ENCODE measurements around the gene SGCD. TPM values are rescaled to one million over a fixed set of nuclear protein-coding genes. Genes with fewer than 3 reads are reported as not detected.
A peak's percentile ranks its signal among the peaks of the same experiment; 100 is the strongest.

The SGCD gene
- total RNA-seq, 1 donor from 2014 or later, result 104 TPM

DNA sequence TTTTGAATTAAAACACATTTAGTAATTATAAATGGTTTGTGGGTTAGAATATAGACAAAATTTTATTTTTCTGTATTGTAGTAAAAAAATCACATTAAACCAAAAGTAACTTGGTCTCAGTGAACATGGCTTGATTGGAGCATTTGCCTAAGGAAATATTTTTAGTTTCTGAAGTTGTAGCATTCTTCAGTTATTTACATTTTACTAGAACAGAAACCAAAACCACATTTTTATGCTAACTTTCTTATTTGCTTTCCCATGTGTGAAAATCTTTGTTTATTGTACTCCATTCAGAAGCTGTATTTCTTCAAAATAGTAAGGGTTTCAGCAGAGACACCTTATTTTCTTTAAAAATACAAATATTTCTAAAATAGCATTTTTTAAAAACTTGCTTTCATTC, 129.9 kb downstream of the SGCD start:
- DNase-seq (ENCODE audit: low read depth), result no peak

DNA sequence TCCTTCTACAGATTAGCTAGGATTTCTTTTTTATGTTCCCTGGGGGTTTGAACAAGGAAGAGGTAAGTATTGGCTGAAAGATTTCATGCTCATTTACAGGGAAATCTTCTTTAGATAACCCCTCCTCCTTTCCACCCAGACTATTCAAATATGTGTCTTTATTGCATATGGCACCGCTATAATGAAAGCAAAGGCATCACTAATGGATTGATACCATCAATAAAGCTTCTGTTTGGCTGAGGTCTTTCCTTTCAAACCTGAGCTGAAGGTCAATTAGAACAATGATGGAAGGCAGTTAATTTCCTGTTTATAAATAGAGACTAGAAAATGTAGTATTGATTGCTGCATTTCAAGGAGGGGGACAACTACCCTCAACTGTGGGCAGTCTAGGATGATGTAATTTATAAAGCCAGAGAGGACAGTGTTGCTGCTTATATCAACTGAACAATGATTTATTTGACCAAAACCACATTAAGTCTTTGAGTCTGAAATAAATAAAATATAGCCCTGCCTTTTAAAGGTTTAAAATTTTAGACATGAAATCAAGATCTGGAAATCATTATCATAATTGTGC, 132.9 kb downstream of the SGCD start:
- no peak for DNase-seq (ENCODE audit: low read depth)

DNA sequence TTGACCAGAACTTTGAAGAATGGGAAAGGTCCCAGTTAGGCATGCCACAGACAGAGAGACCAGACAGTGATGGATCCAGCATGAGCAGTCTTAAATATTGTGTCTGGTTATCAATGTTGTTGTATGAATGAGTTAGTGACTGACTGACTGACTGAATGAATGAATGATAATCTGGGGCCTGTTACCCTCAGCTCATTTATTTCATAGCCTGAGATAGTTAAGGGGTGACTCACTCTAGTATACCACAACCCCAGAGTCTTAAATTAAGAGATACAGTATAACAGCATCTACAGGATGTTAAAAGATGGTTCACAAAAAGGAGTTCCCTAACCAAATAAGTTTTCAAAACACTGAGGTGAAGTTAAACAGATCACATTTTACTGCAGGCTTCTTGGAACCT, 133.5 kb downstream of the SGCD start:
- no peak for DNase-seq (ENCODE audit: low read depth)

DNA sequence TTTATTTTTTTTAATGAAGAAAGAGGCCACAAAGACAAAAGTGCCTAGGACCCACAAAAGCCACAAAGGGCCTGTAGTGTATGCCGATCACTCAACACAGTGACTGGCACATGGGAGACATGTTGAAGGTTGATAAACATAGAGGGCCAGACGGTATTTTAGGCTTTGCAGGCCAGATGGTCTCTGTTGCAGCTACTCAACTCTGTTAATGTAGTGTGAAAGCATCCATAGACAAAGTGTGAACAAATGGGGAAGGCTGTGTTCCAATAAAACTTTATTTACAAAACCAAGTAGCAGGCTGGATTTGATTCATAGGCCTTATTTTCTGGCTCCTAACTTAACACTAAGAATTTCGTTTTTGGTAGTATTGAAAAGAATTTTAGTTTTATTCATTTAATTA, 139.9 kb downstream of the SGCD start:
- no peak for DNase-seq (ENCODE audit: low read depth)

DNA sequence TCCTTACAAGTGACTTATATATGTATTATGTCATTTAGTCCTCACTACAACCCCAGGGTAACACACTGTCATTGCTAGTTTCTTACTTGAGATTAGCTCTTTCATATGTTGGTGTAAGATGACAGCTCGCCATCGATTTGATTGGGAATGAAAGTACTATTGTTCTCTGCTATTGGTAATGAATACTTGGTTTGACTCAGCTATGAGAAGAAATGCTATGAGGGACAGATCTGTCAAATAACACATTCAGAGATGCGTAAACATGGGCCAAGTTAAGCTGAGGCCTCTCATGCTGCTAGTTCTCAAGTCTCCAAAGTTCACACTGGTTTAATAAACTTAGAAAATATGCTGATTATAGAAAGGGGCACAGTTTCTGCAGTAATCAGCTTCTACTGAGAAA, 142.7 kb downstream of the SGCD start:
- DNase-seq (ENCODE audit: low read depth), result no peak

DNA sequence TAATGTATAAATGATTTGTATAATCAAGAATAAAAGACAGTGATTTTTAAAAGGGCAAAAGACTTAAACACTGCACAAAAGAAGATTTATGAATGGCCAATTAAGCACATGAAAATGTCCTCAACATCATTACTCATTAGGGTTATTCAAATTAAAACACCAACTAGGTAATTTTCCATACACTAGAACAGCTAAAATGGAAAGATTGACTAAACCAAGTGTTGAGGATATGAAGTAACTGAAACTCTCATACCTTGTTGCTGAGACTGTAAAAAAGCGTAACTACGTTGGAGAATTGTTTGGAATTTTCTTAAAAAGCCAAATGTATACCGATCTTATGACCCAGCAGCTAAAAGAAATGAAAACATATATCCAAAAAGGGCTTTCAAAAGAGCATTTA, 144.9 kb downstream of the SGCD start:
- no peak for DNase-seq (ENCODE audit: low read depth)

DNA sequence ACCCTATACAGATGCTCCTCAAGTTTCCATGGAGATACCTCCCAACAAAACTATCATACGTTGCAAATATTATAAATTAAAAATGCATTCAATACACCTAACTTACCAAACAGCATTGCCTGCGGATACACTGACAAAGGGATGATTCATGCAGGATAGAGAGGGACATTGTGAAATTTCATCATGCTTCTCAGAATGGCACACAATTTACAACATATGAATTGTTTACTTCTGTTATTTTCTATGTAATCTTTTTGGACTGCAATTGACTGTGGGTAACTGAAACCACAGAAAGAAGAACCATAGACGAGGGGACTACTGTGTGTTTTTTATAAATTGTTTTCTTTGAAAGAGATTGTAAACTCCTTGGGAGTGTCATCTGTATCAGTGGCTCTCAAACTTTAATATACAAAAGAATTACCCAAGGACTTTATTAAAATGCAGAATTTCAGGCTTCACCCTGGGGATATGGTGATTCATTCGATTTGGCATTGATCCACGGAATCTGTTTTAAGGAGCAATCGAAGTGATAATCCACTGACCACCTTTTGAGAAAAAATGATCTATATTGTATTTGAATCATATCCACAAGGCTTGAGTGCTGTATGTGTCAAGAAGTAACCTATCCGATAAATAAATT, 146.4 kb downstream of the SGCD start:
- DNase-seq (ENCODE audit: low read depth), result no peak

DNA sequence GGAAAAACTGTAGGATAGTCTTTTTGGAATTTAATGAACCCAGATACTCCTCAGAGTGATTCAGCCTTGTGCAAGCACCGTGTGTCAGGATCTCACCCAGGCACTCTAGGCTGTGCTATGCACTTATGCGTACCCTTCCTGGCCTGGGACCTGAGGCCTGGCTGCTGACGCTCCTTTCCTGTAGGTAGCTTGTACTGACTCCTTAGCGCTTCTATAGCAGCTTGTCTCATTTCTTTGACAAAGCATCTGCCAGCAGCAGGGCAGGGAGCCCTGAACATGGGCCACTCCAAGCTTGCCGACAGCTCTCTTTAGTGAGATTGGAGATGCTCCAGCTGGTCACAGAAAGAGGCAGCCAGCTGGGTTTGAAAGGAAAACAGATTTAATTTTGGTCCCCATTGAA, 147.3 kb downstream of the SGCD start:
- DNase-seq (ENCODE audit: low read depth), result no peak

DNA sequence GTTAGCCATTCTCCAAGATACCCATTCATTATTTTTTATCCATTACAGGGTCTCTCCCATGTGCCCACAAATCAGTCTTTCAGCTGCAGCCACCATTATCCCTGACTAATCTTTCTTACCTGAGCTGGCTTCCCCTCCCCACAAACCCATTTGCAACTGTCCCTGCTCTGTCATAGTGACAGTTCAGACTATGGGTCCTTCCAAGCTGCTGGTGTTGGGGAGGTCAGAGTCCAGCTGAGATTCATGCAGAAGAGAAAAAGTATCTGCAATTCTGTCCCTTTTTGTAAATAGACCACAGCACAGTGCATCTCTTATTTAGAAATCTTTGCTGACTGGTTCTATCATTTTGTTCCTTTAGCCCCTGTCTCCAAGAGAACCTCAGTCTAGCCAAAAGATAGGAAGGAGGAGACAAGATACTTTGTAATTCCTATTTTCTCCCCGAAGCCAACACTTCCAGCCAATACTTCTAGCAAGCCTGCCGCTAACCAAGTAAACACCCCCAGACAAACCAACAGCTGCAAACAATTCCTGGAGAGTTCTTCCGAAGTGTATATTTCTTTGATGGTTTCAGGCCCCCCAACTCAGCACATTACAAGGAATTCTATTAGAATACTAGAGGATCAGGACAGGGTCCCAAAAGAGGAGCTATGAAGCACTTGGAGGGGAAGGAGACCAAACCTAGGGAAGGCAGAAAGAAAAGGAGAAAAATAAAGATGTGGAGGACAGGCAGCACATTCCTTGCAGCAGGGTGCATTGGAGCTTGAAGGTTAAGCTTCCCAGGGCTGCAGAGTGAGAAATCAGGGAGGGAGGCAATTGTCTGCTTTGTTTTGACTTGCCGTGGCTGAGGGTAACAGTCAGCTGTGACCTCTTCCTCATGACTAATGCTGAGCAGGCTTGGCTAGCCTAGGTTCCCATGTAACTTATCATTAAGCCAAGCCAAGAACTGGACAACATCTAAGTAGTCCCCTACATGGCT, 148.5 kb downstream of the SGCD start:
- peak; percentile 95 for DNase-seq (ENCODE audit: low read depth)

DNA sequence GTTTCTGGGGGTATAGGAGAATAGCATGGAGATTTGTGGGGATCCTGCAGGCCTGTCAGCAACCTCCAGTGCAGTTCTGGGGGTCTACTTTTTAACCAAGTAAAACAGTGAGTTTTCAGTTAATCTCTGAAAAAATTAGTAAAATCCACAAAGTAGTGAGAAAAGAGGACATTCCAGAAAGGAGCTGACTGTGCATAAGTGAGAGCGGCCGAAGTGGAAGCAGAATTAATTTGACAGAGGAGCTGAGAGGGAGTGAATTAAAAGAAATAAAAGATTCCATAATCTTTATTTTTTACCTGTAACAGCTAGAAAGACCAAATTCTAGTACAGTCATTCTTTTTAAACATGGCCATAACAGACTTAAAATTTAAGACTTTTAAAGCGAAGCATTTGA, 149.2 kb downstream of the SGCD start:
- DNase-seq (ENCODE audit: low read depth), result no peak

DNA sequence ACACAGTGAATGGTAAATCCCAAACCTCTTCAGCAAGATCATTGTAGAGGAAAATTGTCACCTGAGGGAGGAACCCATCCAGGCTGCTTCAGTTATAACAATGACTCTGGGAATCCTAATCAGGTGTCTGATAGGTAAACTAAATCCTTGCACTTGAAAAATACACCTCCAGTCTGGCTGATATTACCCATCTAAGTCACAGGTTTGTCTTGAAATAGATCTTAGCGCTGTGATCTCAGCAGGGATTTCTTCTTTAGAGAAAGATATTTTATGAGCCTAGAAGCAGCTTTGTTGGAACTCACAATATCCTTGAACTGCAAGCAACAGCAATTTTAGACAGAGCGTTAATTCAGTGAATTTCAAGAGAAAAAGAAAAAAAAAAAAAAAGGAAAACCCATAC, 149.7 kb downstream of the SGCD start:
- DNase-seq (ENCODE audit: low read depth), result no peak

DNA sequence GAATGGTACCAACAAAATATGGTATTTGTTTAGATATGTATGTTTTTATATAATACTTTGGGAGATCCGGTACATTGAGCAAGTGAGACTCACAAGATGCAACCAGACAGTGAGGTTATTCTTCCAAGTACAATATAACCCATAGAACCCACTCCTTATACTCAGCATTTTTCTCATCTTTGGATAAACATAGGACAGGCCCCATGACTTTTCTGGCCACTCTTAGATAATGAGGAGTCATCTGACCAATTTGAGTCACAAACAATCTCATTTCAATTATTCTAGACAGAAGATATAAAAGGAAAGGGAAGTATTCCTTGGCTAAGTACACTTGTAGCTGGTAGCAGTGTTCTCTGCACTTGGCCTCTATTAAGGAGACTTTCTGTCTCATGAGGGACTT, 150.2 kb downstream of the SGCD start:
- DNase-seq (ENCODE audit: low read depth), result peak; percentile 29

DNA sequence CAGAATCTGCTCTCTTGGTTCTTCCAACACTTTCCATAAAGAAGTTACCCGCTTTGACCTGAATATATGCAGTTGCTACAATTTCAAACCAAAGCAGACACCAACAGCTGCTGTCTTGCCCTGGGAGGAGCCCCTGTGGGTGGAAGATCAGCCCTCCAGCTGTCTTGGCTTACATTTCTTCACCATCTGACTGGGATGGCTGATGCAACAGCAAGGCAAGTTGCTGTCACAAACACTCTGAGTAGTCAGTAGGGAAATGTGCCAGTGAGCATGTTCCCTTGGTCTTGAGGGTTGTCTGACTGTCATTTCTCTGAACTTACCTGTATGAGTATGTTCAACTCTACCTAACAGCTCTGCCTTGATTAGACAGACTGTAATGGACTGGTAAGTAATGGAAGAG, 152.9 kb downstream of the SGCD start:
- DNase-seq (ENCODE audit: low read depth), result peak; percentile 98

DNA sequence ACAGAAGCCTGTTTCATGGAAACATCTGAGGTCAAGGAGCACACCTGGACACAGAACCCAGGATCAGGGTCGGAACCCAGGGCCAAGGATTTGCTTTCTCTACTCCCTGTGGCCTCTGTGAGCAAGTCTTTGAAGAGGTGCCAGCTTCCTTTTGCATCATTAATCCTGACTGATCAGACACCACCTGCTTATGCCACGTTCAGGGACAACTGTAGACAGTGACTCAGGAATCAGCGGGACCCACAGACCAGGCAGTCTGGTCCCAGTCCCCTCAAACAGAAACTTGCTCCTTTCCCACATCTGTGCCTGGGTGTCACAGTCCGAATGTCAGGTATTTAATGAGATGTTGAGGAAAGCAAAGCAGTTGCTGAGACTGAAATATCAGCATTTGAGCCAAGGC, 154.8 kb downstream of the SGCD start:
- peak; percentile 92 for DNase-seq (ENCODE audit: low read depth)

DNA sequence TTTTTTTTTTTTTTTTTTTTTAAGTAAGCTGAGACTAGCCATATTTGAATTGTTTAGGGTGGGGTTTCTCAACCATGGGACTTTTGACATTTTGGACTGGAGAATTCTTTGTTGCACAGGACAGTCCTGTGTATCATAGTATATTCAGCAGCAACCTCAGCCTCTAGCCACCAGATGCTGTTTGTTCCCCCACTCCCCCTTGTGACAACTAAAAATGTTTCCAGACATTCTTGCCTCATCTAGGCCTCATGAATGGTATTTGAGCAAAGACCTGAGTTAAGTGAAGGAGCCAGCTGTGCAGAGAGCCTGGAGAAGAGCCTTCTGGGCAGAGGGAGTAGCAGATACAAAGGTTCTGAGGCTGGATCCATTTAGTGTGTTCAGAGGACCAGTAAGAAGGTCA, 155.9 kb downstream of the SGCD start:
- peak; percentile 68 for DNase-seq (ENCODE audit: low read depth)

DNA sequence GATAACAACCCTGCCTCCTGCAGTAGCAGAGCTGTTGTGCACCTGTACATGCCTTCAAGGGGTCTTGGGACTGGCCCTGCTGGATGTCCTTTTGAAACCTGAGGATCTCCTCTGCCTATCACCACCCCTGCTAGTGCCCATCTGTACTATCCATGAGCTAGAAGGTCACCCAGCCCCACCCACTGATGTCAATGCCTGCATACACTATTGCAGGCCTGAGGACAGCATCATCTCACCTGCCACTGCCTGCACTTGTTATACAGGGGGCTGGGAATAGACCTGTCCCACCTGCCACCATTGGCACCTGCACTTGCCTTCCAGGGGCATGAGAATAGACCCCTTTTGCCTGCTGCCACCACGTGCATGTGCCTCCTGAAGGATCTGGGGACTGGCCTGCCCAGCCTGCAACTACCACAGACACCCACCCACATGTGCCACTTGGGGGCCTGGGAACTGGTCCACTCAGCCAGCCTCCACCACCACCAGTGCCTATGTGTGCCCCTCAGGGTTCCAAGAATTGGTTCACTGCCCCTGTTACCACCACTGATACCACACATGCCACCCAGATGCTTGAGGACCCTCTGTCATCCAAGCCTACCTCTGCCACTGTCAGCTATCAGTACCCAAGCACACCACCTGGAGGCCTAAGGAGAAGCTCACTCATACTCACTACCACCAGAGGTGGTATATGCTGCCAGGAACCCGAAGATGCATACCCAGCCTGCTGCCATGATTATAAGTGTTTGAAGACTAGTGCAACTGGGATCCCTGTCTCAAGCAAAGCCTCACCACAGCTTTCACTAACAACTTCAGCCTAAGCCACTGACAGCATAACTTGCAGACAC, 159.7 kb downstream of the SGCD start:
- no peak for DNase-seq (ENCODE audit: low read depth)

DNA sequence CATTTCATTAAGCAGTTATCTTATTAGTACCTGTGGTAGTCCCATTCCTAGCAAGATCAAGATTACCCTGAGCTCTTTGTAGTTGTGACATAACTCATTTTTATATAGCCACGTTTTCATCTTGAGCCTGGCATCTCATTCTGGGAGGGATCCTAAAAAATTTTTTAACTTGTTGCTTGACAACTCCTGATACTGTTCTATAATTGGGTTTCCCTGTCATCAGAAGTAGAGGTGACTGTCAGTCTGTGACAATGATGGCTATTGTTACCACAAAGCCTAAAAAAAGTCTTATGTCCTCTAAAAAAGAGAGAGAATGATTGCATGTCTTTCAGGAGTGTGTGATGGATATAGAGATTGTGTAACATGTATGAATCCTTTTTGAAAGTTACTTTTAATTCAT, 164.8 kb downstream of the SGCD start:
- DNase-seq (ENCODE audit: low read depth), result peak; percentile 24

DNA sequence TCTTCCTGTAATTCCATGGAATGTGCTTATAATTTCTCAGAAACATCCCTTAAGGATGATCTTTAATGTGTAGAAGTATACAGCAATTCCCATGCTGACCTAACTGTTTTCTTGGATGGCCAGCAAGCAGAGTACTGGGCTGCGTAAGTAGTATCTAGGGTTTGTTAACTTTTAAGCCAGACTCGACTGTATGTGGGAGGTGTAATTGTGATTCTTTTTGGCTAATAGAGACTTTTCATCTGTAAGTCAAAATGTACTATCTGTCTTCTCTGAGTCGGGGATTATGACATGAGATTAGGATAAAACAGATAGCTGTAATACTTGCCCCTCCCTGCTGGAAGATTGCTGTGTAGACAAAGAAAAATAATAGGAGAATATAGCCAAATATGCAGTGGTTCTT, 169.3 kb downstream of the SGCD start:
- no peak for DNase-seq (ENCODE audit: low read depth)

DNA sequence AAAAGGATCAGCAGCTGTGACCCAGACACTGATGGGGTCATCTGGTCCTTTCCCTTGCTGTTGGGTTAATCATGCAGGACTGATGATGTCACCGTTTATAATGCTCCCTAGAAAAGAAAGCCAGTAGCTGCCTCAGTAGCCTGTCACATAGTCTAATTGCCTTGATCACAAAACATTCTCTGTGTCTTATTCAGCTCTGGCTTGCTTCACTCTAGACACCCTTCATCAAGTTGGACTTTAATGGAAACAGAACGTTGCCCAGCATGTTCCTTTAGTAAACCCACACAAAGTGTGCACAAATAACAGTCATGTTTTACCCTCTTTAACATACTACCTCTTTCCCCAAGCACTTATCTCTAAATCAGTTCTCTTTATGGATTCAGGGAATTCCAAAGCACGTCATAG, 170.8 kb downstream of the SGCD start:
- peak; percentile 60 for DNase-seq (ENCODE audit: low read depth)

DNA sequence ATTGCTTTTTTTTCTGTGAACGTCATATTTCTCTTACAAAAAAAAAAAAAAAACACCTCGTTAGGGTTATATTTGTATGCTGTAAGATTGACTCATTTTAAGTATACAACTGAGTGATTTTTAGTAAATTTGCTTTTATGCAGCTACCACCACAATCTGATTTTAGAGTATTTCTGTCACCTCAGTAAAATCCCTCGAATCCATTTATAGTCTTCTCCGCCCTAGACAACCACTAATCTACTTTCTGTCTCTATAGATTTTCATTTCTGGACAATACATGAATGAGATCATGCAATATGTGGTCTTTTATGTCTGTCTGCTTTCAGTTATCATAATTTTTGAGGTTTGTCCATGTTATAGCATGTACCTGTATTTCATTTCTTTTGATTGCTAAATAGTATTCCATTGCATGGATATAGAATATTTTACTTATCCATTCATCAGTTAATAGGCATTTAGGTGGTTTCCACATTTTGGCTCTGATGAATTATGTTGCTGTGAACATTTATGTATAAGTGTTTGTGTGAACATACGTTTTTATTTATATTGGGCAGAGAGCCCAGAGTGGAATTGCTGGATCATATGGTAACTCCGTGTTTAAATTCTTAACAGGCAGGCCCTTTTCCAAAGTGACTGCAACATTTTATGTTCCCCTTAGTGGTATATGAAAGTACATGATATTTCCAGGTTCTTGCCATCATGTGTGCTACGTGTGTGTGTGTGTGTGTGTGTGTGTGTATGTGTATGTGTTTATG, 171.4 kb downstream of the SGCD start:
- no peak for DNase-seq (ENCODE audit: low read depth)

DNA sequence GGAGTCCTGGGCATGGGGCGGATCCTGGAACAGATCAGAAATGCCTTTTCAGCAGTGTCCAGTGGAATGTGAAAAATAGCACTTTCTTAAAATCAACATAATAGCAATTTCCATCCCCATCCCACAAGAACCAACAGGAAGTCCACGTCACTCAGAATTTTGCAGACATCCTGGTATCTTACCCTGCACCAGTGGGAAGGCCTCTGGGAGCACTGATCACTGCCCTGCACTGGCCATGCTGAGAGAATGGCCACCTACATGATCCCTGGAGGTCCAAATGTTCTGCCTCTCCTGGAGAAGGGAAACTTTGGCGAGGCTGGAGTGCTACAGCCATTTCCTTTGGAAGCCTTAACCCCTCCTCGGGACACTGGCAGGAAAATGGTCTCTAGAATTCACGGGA, 173.8 kb downstream of the SGCD start:
- no peak for DNase-seq (ENCODE audit: low read depth)
